WTC11 (cell line): Measurements from ENCODE around the gene CNTNAP2. TPM values are rescaled to one million over a fixed set of nuclear protein-coding genes. Genes with fewer than 3 reads are reported as not detected.

Experiments used
- ATAC-seq: fragments of 200-7000 bp; cut with Tn5 transposase; 2 replicates; pipeline ENCODE4 v1.10.0; 2021; ENCODE audit warnings: mild to moderate bottlenecking, moderate library complexity
- CTCF ChIA-PET: fragments of 300-600 bp; sonication (Branson Sonifier 250); formaldehyde crosslinking; loops from one replicate; lab custom pipeline; 2021; ENCODE audit warnings: antibody characterized with exemption; lab: Charles Lee
- POLR2A ChIA-PET: fragments of 350-600 bp; sonication (Branson Sonifier 250); formaldehyde crosslinking; loops from one replicate; lab custom pipeline; 2021; ENCODE audit warnings: antibody characterized with exemption; lab: Charles Lee
- DNase-seq: peaks from one replicate; pipeline ENCODE4 v3.0.0; 2021; ENCODE audit warnings: low spot score
- H3K27ac Mint-ChIP-seq: 2 replicates; pipeline ENCODE4 v1.8.0; 2021; ENCODE audit warnings: mixed read lengths
- H3K27me3 Mint-ChIP-seq: 2 replicates; pipeline ENCODE4 v1.8.0; 2021; ENCODE audit warnings: low read depth, mild to moderate bottlenecking, moderate library complexity, mixed read lengths
- H3K36me3 Mint-ChIP-seq: 2 replicates; pipeline ENCODE4 v1.8.0; 2021; ENCODE audit warnings: mixed read lengths
- H3K4me1 Mint-ChIP-seq: 2 replicates; pipeline ENCODE4 v1.8.0; 2022; ENCODE audit warnings: mixed read lengths
- H3K4me3 Mint-ChIP-seq: 2 replicates; pipeline ENCODE4 v1.8.0; 2021; ENCODE audit warnings: mild to moderate bottlenecking, moderate library complexity, mixed read lengths
- H3K9me3 Mint-ChIP-seq: 2 replicates; pipeline ENCODE4 v1.8.0; 2021; ENCODE audit warnings: mixed read lengths
- ATF1 ChIP-seq: sonication (generic); formaldehyde crosslinking; IDR thresholded peaks from 2 replicates; pipeline ENCODE4 v1.8.1; 2023; ENCODE audit warnings: mild to moderate bottlenecking, moderate library complexity, missing genetic modification reagents
- CTCF ChIP-seq: fragments of 200-600 bp; IDR thresholded peaks from 2 replicates; pipeline ENCODE4 v1.8.0; 2022; ENCODE audit warnings: antibody characterized with exemption
- ESRRA ChIP-seq: sonication (generic); formaldehyde crosslinking; IDR thresholded peaks from 2 replicates; pipeline ENCODE4 v1.8.1; 2022; ENCODE audit warnings: mild to moderate bottlenecking, missing genetic modification reagents, borderline replicate concordance
- FOXJ3 ChIP-seq: sonication (generic); formaldehyde crosslinking; IDR thresholded peaks from 2 replicates; pipeline ENCODE4 v1.9.0; 2021; ENCODE audit warnings: missing genetic modification reagents, mild to moderate bottlenecking, borderline replicate concordance
- FOXP4 ChIP-seq: sonication (generic); formaldehyde crosslinking; IDR thresholded peaks from 2 replicates; pipeline ENCODE4 v1.8.0; 2022; ENCODE audit warnings: mild to moderate bottlenecking, missing genetic modification reagents
- GTF2I ChIP-seq: fragments of 250-450 bp; sonication (Bioruptor Pico); conservative IDR thresholded peaks from 2 replicates; pipeline ENCODE4 v1.4.0; 2021; ENCODE audit warnings: mild to moderate bottlenecking
- JUN ChIP-seq: sonication (generic); formaldehyde crosslinking; IDR thresholded peaks from 2 replicates; pipeline ENCODE4 v1.8.0; 2023; ENCODE audit warnings: mild to moderate bottlenecking, missing genetic modification reagents
- MXD4 ChIP-seq: fragments of 250-450 bp; sonication (Bioruptor Pico); IDR thresholded peaks from 2 replicates; pipeline ENCODE4 v1.8.0; 2021; ENCODE audit warnings: mild to moderate bottlenecking, moderate library complexity, borderline replicate concordance
- NFE2L1 ChIP-seq: sonication (generic); formaldehyde crosslinking; IDR thresholded peaks from 2 replicates; pipeline ENCODE4 v1.8.1; 2023; ENCODE audit warnings: missing genetic modification reagents
- PREB ChIP-seq: sonication (generic); formaldehyde crosslinking; IDR thresholded peaks from 2 replicates; pipeline ENCODE4 v1.8.1; 2022; ENCODE audit warnings: mild to moderate bottlenecking, missing genetic modification reagents, moderate library complexity, borderline replicate concordance
- PRRX2 ChIP-seq: fragments of 250-450 bp; sonication (Bioruptor Pico); IDR thresholded peaks from 2 replicates; pipeline ENCODE4 v1.8.0; 2021; ENCODE audit warnings: mild to moderate bottlenecking
- RELA ChIP-seq: sonication (generic); formaldehyde crosslinking; IDR thresholded peaks from 2 replicates; pipeline ENCODE4 v1.8.1; 2022; ENCODE audit warnings: missing genetic modification reagents, mild to moderate bottlenecking, borderline replicate concordance
- RORB ChIP-seq: fragments of 250-450 bp; sonication (Bioruptor Pico); IDR thresholded peaks from 2 replicates; pipeline ENCODE4 v1.9.0; 2021; ENCODE audit warnings: mild to moderate bottlenecking
- SMAD3 ChIP-seq: sonication (generic); formaldehyde crosslinking; IDR thresholded peaks from 2 replicates; pipeline ENCODE4 v1.8.0; 2022; ENCODE audit warnings: missing genetic modification reagents, mild to moderate bottlenecking, borderline replicate concordance
- SP1 ChIP-seq: sonication (generic); formaldehyde crosslinking; conservative IDR thresholded peaks from 2 replicates; pipeline ENCODE4 v1.8.1; 2022; ENCODE audit warnings: missing genetic modification reagents
- TCF7 ChIP-seq: sonication (generic); formaldehyde crosslinking; IDR thresholded peaks from 2 replicates; pipeline ENCODE4 v1.8.0; 2022; ENCODE audit warnings: mild to moderate bottlenecking, low read depth, missing genetic modification reagents, moderate library complexity
- TEAD4 ChIP-seq: sonication (generic); formaldehyde crosslinking; IDR thresholded peaks from 2 replicates; pipeline ENCODE4 v1.8.0; 2022; ENCODE audit warnings: mild to moderate bottlenecking, missing genetic modification reagents
- ZNF263 ChIP-seq: sonication (generic); formaldehyde crosslinking; IDR thresholded peaks from 2 replicates; pipeline ENCODE4 v1.8.1; 2022; ENCODE audit warnings: low read depth, mild to moderate bottlenecking, moderate library complexity, missing genetic modification reagents
- ZNF423 ChIP-seq: fragments of 250-450 bp; sonication (Bioruptor Pico); IDR thresholded peaks from 2 replicates; pipeline ENCODE4 v2.1.2; 2022; ENCODE audit warnings: mild to moderate bottlenecking, moderate library complexity
- ZNF671 ChIP-seq: fragments of 250-450 bp; sonication (Bioruptor Pico); IDR thresholded peaks from 2 replicates; pipeline ENCODE4 v1.8.0; 2021; ENCODE audit warnings: mild to moderate bottlenecking
- total RNA-seq: library from RNA; stranded (reverse); gene quantifications from 3 replicates; pipeline ENCODE4 v1.2.3, GENCODE V29; 2021
- TF ChIP-seq, protein P1 (sequence below): fragments of 250-450 bp; sonication (Bioruptor Pico); conservative IDR thresholded peaks from 2 replicates; pipeline ENCODE4 v1.9.0; 2021; ENCODE audit warnings: mild to moderate bottlenecking
- TF ChIP-seq, protein P2 (sequence below): sonication (generic); formaldehyde crosslinking; IDR thresholded peaks from 2 replicates; pipeline ENCODE4 v1.8.1; 2023; ENCODE audit warnings: mild to moderate bottlenecking, missing genetic modification reagents, borderline replicate concordance
- TF ChIP-seq, protein P3 (sequence below): sonication (generic); formaldehyde crosslinking; IDR thresholded peaks from 2 replicates; pipeline ENCODE4 v1.8.1; 2022; ENCODE audit warnings: low read depth, mild to moderate bottlenecking, moderate library complexity, missing genetic modification reagents, borderline replicate concordance

The CNTNAP2 gene
- total RNA-seq, 1 experiment from 2014 or later = 63.8 TPM

DNA sequence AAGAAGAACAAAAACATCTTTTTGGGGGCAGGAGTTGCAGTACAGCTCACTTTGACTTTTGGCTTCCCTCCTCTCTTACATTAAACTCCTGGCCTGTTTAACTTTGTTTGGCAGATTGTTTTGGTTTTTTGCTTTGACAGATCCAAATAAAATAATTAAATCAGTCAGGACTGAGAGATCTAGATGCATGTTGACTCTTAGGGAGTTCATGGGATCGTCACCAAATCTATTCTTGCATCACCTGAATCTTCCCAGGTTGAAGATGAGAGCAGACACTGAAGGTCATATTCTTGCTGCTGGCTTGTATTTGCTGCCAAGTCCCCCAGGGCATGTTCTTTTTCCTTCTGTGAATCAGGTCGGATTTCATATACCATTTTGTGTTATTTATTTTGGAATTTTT, 759.4 kb downstream of the CNTNAP2 start (continued):
- TF ChIP-seq PREB (no peak), CTCF (no peak), FOXJ3 (no peak), ZNF263 (no peak), NFE2L1 (CRISPR knock-in tag) (no peak), GTF2I (CRISPR knock-in tag) (no peak), PRRX2 (CRISPR knock-in tag) (no peak)

DNA sequence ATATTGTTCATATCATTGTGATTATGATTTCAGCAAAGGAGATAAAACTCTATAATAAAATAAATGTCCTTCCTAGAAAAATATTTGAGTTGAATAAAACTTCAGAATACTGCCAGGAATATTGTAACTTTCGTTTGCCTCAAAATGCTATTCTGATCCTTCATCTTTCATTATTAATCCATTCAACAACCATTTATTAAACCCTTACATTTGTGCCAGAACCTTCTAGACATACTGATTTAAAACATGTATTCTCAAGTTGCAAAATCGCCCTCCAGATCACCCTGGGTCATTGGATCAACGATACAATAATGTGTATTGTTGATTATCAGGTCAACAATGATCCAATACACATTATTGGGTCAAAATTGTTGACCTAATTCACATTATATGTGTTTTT, 759.8 kb downstream of the CNTNAP2 start:
- no peak overlapping the region for H3K4me3 Mint-ChIP-seq
- DNase-seq = no peak
- peaks cover 22% of the 10 kb centered on the region for H3K4me1 Mint-ChIP-seq
- no peak for ATAC-seq
- H3K9me3 Mint-ChIP-seq = no peaks in the 10 kb centered on the region
- ChIA-PET POLR2A (interaction anchor here (0.6 kb wide), 1 partner anchor 1767 kb away, joined by 3 read pairs; no protein-coding TSS in a partner anchor), CTCF (no interaction called here)
- no peaks in the 10 kb centered on the region for H3K27me3 Mint-ChIP-seq
- H3K36me3 Mint-ChIP-seq = no peaks in the 10 kb centered on the region
- 0 out of 2 replicates have a peak overlapping the region, but pooled peaks have one; percentile 26 for H3K27ac Mint-ChIP-seq
- TF ChIP-seq ATF1 (CRISPR knock-in tag) = no peak
- no peak for TF ChIP-seq JUN
- TF ChIP-seq CTCF = no peak
- no peak for TF ChIP-seq PRRX2 (CRISPR knock-in tag)
- TF ChIP-seq GTF2I (CRISPR knock-in tag) = no peak
- no peak for TF ChIP-seq RELA (CRISPR knock-in tag)
- no peak for TF ChIP-seq TEAD4 (CRISPR knock-in tag)
- TF ChIP-seq ZNF671 = no peak
- no peak for TF ChIP-seq RORB
- TF ChIP-seq, protein P1, sequence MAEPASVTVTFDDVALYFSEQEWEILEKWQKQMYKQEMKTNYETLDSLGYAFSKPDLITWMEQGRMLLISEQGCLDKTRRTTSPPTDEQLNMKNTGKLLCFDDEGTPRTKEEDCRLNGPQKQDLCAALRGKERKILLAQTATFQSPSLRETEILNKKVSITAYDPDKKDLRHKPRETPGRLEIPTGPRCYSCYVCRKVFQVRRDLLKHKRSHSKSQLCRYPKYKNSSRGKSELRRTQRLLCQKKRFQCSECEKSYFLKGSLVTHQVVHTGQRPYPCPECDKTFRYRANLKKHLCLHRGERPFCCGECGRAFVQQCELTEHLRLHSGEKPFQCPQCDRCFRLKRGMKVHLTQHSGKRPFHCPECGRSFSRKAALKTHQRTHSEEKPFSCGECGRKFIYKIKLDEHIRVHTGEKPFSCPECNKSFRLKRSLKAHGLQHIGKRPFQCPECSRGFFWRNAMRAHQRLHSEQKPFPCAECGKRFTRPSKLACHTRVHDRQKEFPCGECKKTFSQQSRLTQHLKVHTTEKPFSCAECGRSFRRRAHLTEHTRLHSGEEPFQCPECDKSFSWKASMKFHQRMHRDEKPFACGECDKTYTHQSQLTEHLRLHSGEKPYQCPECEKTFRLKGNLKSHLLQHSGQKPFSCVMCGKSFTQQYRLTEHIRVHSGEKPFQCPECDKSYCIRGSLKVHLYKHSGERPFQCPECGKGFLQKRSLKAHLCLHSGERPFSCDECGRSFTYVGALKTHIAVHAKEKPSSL (CRISPR knock-in tag) = no peak
- no peak for TF ChIP-seq MXD4
- TF ChIP-seq TCF7 (CRISPR knock-in tag) = no peak
- TF ChIP-seq FOXP4 = no peak
- TF ChIP-seq ZNF423 (CRISPR knock-in tag) = no peak
- TF ChIP-seq, protein P2, sequence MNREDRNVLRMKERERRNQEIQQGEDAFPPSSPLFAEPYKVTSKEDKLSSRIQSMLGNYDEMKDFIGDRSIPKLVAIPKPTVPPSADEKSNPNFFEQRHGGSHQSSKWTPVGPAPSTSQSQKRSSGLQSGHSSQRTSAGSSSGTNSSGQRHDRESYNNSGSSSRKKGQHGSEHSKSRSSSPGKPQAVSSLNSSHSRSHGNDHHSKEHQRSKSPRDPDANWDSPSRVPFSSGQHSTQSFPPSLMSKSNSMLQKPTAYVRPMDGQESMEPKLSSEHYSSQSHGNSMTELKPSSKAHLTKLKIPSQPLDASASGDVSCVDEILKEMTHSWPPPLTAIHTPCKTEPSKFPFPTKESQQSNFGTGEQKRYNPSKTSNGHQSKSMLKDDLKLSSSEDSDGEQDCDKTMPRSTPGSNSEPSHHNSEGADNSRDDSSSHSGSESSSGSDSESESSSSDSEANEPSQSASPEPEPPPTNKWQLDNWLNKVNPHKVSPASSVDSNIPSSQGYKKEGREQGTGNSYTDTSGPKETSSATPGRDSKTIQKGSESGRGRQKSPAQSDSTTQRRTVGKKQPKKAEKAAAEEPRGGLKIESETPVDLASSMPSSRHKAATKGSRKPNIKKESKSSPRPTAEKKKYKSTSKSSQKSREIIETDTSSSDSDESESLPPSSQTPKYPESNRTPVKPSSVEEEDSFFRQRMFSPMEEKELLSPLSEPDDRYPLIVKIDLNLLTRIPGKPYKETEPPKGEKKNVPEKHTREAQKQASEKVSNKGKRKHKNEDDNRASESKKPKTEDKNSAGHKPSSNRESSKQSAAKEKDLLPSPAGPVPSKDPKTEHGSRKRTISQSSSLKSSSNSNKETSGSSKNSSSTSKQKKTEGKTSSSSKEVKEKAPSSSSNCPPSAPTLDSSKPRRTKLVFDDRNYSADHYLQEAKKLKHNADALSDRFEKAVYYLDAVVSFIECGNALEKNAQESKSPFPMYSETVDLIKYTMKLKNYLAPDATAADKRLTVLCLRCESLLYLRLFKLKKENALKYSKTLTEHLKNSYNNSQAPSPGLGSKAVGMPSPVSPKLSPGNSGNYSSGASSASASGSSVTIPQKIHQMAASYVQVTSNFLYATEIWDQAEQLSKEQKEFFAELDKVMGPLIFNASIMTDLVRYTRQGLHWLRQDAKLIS (CRISPR knock-in tag) = no peak
- no peak for TF ChIP-seq SMAD3 (CRISPR knock-in tag)
- no peak for TF ChIP-seq ESRRA (CRISPR knock-in tag)
- TF ChIP-seq, protein P3, sequence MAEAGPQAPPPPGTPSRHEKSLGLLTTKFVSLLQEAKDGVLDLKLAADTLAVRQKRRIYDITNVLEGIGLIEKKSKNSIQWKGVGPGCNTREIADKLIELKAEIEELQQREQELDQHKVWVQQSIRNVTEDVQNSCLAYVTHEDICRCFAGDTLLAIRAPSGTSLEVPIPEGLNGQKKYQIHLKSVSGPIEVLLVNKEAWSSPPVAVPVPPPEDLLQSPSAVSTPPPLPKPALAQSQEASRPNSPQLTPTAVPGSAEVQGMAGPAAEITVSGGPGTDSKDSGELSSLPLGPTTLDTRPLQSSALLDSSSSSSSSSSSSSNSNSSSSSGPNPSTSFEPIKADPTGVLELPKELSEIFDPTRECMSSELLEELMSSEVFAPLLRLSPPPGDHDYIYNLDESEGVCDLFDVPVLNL (CRISPR knock-in tag) = no peak
- no peak for TF ChIP-seq SP1 (CRISPR knock-in tag)
